HepG2 (cell line): ENCODE measurements around the gene POLN.

Experiments used
- CCDC6 ChIP-seq: sonication (generic); formaldehyde crosslinking; IDR thresholded peaks from 2 replicates; pipeline ENCODE4 v1.8.1; 2022; ENCODE audit warnings: mild to moderate bottlenecking, missing genetic modification reagents, moderate library complexity
- CTCF ChIP-seq: sonication (generic); formaldehyde crosslinking; IDR thresholded peaks from 2 replicates; pipeline ENCODE4 v1.5.0; 2020; ENCODE audit warnings: mild to moderate bottlenecking, missing genetic modification reagents, moderate library complexity
- E2F1 ChIP-seq: sonication (generic); formaldehyde crosslinking; IDR thresholded peaks from 2 replicates; pipeline ENCODE4 v1.5.0; 2020; ENCODE audit warnings: missing genetic modification reagents
- ESRRA ChIP-seq: sonication (generic); formaldehyde crosslinking; IDR thresholded peaks from 2 replicates; pipeline ENCODE4 v1.5.1; 2020; ENCODE audit warnings: mild to moderate bottlenecking, low read depth, missing genetic modification reagents
- EZH2 ChIP-seq: conservative IDR thresholded peaks from 2 replicates; pipeline ENCODE4 v1.6.1; 2012; ENCODE audit warnings: mild to moderate bottlenecking, low read depth, low read length, moderate library complexity
- FOXP4 ChIP-seq: sonication (generic); formaldehyde crosslinking; IDR thresholded peaks from 2 replicates; pipeline ENCODE4 v1.4.0; 2020; ENCODE audit warnings: missing genetic modification reagents
- GTF2F1 ChIP-seq: fragments of 150-350 bp; IDR thresholded peaks from 2 replicates; pipeline ENCODE4 v1.6.1; 2014; ENCODE audit warnings: low read length
- NR2F2 ChIP-seq: IDR thresholded peaks from 2 replicates; pipeline ENCODE4 v1.6.1; 2012; ENCODE audit warnings: low read depth, inconsistent platforms, borderline replicate concordance
- POLR2A ChIP-seq, 2 experiments: IDR thresholded peaks; 2 replicates each; pipeline ENCODE4 v1.6.1; 2011; ENCODE audit warnings: low read depth in 2 of 2, low read length in 2 of 2, mild to moderate bottlenecking in 1 of 2, moderate library complexity in 1 of 2; ENCODE audit not compliant: insufficient read depth in 1 of 2
- SP2 ChIP-seq: sonication (generic); formaldehyde crosslinking; IDR thresholded peaks from 2 replicates; pipeline ENCODE4 v1.5.1; 2020; ENCODE audit warnings: mild to moderate bottlenecking, missing genetic modification reagents
- SRSF1 ChIP-seq: fragments of 200-400 bp; formaldehyde crosslinking; optimal IDR thresholded peaks from 2 replicates; pipeline ENCODE3; 2017; ENCODE audit warnings: mild to moderate bottlenecking, low read depth, low read length, moderate library complexity
- TAF1 ChIP-seq: sonication (generic); formaldehyde crosslinking; IDR thresholded peaks from 2 replicates; pipeline ENCODE4 v1.4.0; 2020; ENCODE audit warnings: missing genetic modification reagents
- TARDBP ChIP-seq: sonication (generic); formaldehyde crosslinking; IDR thresholded peaks from 2 replicates; pipeline ENCODE4 v1.8.0; 2022; ENCODE audit warnings: mild to moderate bottlenecking, missing genetic modification reagents

GRCh38 chr4:2076908-2077536 is 164.9 kb downstream of the POLN start:
- no peak for TF ChIP-seq ESRRA (CRISPR knock-in tag)
- TF ChIP-seq SP2 (CRISPR knock-in tag): no peak
- no peak for TF ChIP-seq SRSF1
- peak; percentile 44 for TF ChIP-seq CTCF
- TF ChIP-seq CCDC6 (CRISPR knock-in tag): no peak
- TF ChIP-seq GTF2F1: no peak
- no peak; the same call in 1 of the 2 replicates for TF ChIP-seq TAF1 (CRISPR knock-in tag)
- 0 out of 2 replicates have a peak, but pooled peaks have one; percentile 7 for TF ChIP-seq FOXP4 (CRISPR knock-in tag)
- no peak for TF ChIP-seq TARDBP
- TF ChIP-seq POLR2A (IDR thresholded peaks at IDR 0.05; ENCODE audit: insufficient read depth in 1 of 2, low read depth in 2 of 2, low read length in 2 of 2): peak in 1 of 2 experiments; percentile 51; a peak in 1 of 4 replicates
- no peak for TF ChIP-seq EZH2
- TF ChIP-seq NR2F2: no peak
- TF ChIP-seq E2F1 (CRISPR knock-in tag): no peak
